NCI-H69 (cell line): ENCODE measurements around the gene PHTF2.

ENCODE experiments used
- DNase-seq: peaks from one replicate; lab custom pipeline; 2025; lab: John Stamatoyannopoulos, UW

PHTF2 gene

GRCh38 chr7:77877791-77878190, 79.2 kb downstream of the PHTF2 start:
- DNase-seq, result peak; percentile 48

GRCh38 chr7:77878500-77878899, 79.9 kb downstream of the PHTF2 start:
- no peak for DNase-seq

DNA sequence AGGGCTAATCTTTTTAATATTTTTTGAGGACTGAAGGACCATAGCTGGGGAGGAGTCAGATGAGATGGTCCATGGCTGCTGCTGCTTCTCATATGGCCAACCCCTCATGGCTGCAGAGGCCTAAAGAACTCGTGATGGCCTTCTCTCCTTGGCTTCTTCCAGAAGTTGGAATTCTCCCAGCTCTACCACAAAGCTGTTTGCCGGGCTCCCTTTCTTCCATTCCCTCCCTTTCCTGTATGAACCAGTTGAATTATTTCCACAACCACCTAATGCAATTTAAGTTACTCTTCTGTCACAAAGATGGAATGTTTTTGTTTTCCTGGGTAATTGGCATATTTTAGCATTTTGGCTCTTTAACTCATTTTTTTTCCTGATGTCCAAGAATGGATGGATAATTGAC, 80.7 kb downstream of the PHTF2 start:
- DNase-seq, result no peak

GRCh38 chr7:77881871-77882270, 83.3 kb downstream of the PHTF2 start:
- DNase-seq, result no peak

GRCh38 chr7:77885155-77885554, 86.6 kb downstream of the PHTF2 start:
- no peak for DNase-seq

DNA sequence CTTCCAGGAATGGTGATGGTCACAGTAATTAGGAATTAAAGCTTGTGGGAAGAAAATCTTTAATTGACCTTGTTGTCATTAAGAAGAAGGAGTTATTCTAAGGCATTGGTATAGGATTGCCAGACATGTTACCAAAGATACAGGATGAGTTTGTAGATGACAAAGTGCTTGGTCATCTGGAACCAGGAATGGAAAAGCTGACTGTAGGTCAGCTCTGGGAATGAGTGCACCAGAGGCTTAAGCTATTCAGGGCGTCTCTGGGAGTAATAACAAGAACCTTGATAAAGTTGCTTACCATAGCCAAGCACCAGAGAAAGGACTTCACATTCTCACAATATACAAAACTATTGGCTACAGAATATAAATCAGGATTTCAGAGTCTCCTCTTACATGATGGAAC, 89.0 kb downstream of the PHTF2 start:
- DNase-seq, result no peak

DNA sequence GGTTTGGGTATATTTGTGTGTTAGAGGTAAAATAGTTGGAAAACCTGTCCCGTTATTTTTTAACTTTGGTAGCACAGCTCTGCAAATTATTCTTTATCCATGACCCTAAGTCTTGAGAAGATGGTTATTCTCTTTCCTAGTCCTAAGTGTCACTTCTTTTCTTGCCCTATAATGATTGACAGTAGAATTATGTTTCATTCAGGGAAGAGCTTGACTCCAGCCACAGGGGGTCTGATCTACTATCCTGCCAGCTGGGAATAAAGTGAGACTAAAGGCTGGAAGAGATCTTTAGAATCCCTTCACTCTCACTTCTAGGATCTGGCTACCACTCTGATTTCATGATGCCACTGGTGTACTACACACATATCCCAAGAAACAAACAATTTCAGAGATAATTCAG, 90.4 kb downstream of the PHTF2 start:
- DNase-seq, result peak; percentile 35

DNA sequence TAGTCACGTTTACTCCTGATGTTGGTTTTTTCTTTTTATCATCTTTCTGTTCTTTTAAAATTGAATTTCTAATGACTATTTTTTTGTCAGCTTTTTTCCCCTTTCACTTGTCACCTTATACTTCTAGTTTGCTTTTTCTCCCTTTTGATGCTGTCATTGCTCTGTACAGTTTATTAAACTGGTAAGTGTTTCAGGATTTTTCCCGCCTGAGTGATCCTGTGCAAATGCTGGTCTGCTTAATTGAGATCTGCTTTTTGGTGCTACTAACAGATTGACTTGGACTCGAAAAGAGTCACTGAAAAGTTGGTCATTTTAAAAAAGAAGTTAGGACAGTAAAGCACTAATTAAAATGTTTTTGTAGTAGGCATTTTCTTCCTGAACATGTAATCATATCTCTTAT, 95.2 kb downstream of the PHTF2 start:
- DNase-seq, result no peak

DNA sequence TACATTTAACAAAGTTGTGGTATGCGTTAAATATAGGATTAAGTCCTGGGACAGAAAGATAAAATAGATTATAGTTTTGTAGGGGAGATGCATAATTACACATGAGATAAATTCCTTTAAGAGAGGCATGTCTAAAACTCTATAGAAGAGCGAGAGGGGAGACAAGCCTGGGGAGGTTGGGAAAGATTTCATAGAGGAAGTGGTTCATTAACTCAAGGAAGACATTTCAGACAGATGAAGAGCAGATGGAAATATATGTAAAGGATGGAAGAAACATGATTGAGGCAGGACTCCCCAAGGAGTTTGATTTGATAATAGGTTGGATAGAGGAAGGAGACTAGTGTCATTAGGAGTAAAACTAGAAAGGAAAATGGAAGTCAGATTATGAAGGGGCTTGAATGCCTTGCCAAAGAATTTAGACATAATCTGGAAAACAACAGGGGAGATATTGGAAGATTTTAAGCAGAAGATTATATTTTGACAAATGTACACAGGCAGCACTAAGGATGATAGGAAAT, 96.1 kb downstream of the PHTF2 start:
- DNase-seq, result peak; percentile 32

GRCh38 chr7:77895905-77896304, 97.3 kb downstream of the PHTF2 start:
- DNase-seq, result no peak

DNA sequence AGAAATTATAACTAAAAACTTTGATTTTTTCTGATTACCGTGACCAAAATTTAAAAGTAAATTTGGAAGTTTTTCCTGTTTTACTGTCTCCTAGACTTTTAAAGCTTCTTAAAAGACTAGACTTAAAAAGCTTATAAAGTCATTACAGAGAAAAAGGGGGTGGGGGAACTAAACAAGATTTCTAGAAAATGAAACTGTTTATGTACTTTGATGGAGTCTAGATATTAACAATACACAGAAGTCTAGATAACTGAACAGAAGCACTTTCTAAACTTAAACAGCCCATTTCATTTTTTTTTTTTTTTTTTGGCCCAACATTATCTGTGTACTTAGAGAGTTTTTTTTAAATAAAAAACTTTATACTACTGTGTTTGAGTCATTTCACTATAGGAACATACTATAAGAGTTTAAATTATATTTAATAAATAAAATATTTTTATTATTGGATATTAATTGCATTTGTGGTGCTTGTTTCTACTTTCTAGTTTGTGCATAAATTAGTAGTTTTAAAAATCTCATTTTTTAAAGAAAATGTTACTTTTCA, 98.5 kb downstream of the PHTF2 start:
- no peak for DNase-seq

DNA sequence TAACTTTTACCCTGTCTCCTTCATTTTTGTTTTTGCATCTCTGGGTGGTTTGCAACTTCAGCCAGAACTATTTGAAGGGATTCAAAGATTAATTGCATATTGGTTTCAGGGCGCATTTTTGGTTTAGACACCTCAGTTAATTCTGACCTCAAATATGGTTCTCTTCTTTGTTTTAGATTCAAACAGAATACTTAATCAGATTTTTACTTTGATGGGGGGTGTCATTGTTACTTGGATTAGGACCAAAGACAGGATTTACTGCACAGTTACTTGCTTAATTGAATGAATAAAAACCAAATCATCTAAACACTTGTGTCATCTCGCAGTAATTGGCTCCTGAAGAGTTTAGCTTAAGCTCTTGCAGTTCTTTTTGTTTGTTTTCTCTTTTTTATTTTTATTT, 100.9 kb downstream of the PHTF2 start:
- DNase-seq, result no peak

DNA sequence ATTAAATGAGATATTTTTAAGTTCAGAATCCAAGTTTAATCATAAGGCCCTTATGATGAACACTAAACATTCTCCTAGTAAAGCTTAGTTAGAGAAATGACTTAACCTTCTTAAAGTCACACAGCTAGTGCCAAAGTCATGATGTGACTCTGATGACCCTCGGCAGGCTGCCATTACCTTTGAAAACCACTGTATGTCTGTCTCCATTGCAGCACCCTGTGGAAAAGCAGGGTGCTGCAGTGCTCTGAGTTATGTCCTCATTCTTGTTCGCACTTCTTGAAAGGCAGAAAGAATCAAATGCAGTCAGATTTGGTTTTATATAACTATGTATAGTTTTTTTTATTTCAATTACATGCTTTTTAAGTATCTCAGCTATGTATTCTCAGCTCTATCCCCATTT, 105.0 kb downstream of the PHTF2 start:
- peak; percentile 28 for DNase-seq

- no peak for DNase-seq
Measured at GRCh38 chr7:77904252-77904651, 105.7 kb downstream of the PHTF2 start.

- peak; percentile 81 for DNase-seq
Measured at GRCh38 chr7:77907281-77907680, 108.7 kb downstream of the PHTF2 start.

DNA sequence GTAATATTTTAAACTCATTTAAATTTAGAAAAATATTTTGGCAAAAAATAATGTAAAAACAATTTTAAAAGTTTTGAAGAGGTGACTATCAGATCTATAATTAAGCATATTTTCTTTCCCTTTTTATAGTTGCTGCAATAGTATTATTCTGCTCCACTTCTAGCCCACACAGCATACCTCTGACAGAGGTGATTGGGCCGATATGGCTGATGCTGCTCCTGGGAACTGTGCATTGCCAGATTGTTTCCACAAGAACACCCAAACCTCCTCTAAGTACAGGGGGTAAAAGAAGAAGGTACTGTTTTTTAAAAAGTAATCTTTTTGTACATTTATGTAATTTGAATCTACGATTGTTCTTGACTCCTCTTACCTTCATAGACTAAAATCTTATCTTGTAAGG, 110.1 kb downstream of the PHTF2 start:
- DNase-seq, result no peak

DNA sequence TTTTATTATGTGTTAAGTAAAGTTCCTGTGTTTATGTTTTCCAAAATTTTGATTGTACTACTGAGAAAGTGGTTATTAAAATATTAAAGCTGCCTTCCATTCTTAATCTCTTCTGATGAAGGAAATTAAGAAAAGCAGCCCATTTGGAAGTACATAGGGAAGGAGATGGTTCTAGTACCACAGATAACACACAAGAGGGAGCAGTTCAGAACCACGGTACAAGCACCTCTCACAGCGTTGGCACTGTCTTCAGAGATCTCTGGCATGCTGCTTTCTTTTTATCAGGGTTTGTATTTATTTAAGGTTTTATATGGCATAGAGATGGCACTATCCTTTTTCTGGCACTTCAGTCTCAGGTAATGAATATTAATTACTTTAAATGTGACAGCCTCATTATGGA, 111.6 kb downstream of the PHTF2 start:
- peak; percentile 36 for DNase-seq

GRCh38 chr7:77912293-77912692, 113.7 kb downstream of the PHTF2 start:
- DNase-seq, result no peak

DNA sequence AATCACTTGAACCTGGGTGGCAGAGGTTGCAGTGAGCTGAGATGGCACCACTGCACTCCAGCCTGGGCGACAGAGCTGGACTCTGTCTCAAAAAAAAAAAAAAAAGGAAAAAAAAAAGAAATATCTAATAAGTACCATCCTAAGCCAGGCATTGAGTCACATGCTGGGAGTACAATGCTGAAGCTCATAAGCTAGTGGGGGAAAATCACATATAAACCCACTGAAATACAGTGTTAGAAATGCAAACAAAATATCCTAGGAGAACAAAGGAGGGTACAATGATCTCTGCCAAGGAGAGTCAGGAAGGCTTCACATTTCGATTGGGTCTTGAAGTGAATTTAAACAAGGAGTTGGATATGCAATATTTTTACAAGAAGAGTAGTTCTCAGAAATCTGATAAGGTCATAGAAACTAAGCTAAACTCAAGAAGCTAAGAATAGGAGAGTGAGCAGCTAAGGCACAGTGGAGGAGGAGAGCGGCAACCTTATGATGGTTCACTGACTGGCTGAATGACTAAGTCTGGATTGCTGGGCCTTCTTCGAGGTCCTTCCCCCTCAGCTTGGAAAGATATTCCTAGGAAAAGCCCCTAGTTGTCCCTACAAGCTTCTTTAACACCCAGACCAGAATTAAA, 115.5 kb downstream of the PHTF2 start:
- DNase-seq, result peak; percentile 18

- DNase-seq, result peak; percentile 87
Measured at GRCh38 chr7:77917500-77918262, 119.1 kb downstream of the PHTF2 start.

- no peak for DNase-seq
Measured at GRCh38 chr7:77918676-77919075, 120.1 kb downstream of the PHTF2 start.

- DNase-seq, result no peak
Measured at GRCh38 chr7:77923419-77923818, 124.8 kb downstream of the PHTF2 start.

DNA sequence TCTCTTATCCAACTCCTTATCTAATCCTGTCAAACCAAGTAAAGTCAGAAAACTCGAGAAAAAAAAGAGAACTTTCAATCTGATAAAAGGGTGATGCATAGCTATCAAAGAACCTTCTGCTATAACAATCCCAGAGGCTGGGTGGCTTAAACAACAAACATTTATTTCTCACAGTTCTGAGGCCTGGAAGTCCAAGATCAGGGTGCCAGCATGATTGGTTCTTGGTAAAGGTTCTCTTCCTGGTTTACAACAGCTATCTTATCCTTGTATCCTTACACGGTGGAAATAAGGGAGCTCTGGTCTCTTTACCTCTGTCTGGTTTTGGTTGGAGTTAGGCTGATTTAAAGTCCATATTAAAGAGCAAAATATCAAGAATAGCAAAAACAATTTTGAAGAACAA, 131.9 kb downstream of the PHTF2 start:
- no peak for DNase-seq
